ENCODE measurements around the gene DSTYK.

DNA sequence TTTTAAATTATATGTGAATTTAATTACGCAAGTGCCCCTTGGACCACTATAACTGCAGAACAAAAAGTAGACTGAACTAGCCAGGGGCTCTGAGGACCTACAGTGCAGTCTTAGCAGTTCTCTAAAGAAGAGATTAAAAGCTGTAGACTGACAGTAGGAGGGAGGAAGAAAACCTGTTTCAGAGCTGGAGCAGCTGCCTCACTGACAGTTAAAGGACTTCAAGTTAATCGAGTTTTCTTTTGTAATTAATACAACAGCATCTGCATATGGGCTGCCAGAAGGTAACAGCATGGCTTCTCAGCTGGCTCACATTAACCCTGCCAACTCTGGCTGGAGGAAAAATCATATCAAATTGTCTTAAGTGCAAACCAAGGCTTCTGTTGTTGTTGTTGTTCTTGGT lies 19.9 kb downstream of the DSTYK start:
- TF ChIP-seq, protein P1, sequence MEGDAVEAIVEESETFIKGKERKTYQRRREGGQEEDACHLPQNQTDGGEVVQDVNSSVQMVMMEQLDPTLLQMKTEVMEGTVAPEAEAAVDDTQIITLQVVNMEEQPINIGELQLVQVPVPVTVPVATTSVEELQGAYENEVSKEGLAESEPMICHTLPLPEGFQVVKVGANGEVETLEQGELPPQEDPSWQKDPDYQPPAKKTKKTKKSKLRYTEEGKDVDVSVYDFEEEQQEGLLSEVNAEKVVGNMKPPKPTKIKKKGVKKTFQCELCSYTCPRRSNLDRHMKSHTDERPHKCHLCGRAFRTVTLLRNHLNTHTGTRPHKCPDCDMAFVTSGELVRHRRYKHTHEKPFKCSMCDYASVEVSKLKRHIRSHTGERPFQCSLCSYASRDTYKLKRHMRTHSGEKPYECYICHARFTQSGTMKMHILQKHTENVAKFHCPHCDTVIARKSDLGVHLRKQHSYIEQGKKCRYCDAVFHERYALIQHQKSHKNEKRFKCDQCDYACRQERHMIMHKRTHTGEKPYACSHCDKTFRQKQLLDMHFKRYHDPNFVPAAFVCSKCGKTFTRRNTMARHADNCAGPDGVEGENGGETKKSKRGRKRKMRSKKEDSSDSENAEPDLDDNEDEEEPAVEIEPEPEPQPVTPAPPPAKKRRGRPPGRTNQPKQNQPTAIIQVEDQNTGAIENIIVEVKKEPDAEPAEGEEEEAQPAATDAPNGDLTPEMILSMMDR (IDR thresholded peaks at IDR 0.05) = no peak
- no peak for TF ChIP-seq POLR2A (IDR thresholded peaks at IDR 0.05)
